Epidermal melanocyte (primary cell): ENCODE results near the gene MPC1.
"Not testable (repeated sequence)": the region's sequence is repeated elsewhere in the genome, so short reads cannot be mapped to it uniquely, and the experiment has no call there.

Experiments
- DNase-seq: peaks from one replicate; pipeline ENCODE4 v3.0.0; 2011; ENCODE audit warnings: low spot score; ENCODE audit not compliant: insufficient read length

MPC1 gene

GRCh38 chr6:166346965-166347364 is 35.8 kb downstream of the MPC1 start:
- no peak for DNase-seq

- DNase-seq = no peak
Observed at GRCh38 chr6:166346449-166346848, 36.3 kb downstream of the MPC1 start.

DNA sequence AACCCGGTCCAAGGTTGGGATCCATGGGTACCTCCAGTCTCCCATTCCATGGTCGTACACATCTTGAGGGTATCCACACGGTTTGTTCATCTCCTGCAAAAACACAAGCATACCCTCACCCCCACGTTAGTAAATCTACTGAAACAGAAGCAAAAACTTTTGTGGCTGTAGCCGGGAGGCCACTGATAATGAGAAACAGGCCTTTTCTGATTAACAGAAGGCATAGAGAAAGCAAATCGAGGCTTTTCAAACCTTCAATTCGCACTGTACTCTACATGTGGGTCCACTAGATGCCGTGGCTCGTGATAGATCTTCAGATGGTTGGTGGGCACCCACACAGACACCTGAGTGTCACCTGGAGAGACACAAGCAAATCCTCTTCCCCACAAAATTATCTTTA is 37.1 kb downstream of the MPC1 start:
- not testable (repeated sequence) for DNase-seq

- not testable (repeated sequence) for DNase-seq
Observed at GRCh38 chr6:166344921-166345320, 37.8 kb downstream of the MPC1 start.

DNA sequence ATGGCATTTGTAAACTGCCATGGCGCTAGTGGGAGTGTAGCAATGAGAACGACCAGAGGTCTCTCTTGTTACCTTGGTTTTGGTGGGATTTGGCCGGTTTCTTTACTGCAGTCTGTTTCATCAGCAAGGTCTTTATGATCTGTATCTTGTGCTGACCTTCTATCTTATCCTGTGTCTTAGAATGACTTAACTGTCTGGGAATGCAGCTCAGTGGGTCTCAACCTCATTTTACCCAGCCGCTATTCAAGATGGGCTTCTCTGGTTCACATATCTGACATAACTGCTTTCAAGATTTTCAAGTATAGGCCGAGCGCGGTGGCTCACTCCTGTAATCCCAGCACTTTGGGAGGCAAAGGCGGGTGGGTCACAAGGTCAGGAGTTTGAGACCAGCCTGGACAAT is 38.5 kb downstream of the MPC1 start:
- no peak for DNase-seq

DNA sequence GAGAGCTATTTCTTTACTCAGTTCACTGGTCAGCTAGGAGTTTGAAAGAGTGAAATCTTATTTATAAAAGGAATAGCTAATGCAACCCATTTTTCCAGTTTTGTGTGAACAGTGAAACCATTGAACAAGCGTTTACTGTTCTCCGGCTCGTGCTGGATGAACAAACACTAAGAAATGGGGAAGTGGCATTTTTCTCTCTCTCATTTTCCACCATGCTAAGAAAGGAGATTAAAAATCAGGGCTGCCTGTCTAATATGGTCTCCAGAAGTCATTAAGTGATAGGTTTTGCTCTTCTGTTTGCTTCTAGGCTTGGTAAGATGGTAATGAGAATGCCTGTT is 39.6 kb downstream of the MPC1 start:
- DNase-seq = no peak

GRCh38 chr6:166342349-166343149 is 40.2 kb downstream of the MPC1 start, which contains the start of gene SFT2D1:
TSS of gene SFT2D1 (minus strand) at chr6:166342545. CDS start at chr6:166342481, 64 bp downstream.
- peak; percentile 73 for DNase-seq

DNA sequence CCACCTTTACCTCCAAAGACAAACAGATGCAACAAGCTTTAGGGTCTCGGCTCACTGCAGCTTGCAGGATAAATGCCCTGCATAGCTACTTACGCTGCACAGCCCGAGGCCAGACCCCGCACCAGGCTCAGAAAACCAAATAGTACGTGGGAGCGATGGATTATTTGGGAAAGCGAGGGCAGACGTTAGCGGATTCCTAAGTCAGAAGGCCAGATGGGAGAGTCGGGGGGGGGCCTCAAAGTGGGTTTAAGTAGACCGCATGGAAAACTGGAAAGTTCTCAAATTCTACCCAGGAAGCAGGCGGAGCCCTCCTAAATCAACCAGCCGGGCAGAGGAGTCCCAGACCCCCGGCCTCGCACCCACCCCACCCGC is 40.8 kb downstream of the MPC1 start:
- DNase-seq = no peak

DNA sequence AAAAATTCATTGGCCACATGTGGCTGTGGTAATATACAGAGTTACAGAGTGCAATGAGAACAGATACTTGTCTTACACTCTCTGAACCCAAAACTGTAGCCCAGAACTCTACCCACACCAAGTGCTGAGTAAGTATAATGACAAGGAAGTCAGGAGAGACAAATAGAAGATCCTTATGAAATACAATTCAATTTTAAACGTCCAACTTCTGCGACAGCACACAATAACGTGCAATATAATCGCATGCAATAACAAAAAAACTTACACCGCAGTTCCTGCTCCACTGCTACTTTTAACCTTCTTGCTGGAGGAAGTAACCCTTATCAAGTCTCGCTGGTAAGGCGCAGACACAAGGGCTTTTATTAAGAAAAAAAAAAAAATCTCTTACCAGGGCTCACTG is 41.3 kb downstream of the MPC1 start:
- no peak for DNase-seq

- DNase-seq = no peak
Observed at GRCh38 chr6:166338854-166339253, 43.9 kb downstream of the MPC1 start.

GRCh38 chr6:166336847-166337246 is 45.9 kb downstream of the MPC1 start:
- no peak for DNase-seq

GRCh38 chr6:166335378-166336302 is 47.1 kb downstream of the MPC1 start:
- DNase-seq = no peak

- DNase-seq = no peak
Observed at GRCh38 chr6:166334878-166335277, 47.9 kb downstream of the MPC1 start.

DNA sequence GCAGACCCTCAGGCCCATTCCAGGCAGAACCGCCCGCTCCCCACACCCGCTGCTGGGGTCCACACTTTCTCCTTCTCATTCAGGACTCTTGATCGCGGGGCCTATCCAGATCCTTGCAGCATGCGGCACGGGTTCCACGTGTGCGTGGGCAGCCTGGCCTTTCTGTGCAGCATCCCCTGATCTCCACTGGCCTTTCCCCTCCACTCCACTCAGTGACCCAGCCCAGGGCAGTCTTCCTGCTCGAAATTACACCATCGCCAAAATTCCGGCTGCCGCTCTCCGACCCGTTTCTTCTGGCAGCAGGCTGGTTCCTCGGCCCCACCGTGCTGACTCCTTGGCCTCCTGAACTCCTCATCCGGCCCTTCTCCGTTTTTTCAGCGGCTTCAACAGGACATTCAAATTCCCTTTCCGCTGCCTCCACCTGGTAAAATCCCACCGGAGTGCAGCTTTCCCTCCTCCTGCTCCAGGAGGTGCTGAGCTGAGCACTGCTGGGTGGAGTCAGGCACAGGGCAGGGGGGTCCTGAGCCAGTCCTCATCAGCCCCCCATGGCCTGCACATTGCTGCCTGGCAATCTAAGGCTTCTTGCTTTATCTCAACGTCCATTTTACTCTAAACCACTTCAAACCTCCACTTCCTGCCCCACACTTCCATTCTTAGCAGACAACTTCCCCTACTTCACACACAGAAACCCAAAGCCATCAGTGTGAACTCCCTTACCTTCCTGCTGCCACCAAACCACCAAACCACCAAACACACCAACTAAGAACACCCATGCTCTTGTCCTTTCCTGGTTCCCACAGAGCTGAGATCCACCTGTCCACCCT is 49.4 kb downstream of the MPC1 start:
- DNase-seq = no peak

GRCh38 chr6:166331503-166332415 is 51.0 kb downstream of the MPC1 start:
- no peak for DNase-seq

- no peak for DNase-seq
Observed at GRCh38 chr6:166330612-166331011, 52.1 kb downstream of the MPC1 start.

DNA sequence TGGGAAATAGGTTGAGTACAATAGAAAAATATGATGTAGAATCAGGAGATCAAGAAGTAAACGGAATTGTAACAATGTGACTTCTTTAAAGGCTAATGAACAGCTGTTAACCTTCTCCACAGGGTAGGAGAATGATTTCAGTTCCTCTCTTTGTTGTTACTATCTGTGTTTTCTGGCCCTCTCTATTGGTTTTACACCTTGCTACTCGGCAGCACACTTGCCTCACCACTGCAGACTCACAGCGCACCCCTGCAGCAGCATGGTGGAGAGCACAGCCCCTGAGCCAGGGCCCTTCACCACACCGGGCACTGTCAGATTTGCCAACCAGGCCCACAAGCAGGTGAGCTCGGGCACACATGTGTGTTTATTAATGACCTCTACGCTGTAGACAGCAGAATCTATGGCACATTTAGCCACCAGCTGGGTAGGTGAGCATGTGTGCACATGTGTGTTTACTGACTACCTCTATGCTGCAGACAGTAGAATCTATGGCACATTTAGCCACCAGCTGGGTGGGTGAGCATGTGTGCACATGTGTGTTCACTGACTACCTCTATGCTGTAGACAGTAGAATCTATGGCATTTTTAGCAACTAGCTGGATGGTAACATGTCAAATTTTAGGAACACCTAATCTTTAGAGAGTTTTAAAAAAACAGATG is 57.2 kb downstream of the MPC1 start:
- DNase-seq = no peak

DNA sequence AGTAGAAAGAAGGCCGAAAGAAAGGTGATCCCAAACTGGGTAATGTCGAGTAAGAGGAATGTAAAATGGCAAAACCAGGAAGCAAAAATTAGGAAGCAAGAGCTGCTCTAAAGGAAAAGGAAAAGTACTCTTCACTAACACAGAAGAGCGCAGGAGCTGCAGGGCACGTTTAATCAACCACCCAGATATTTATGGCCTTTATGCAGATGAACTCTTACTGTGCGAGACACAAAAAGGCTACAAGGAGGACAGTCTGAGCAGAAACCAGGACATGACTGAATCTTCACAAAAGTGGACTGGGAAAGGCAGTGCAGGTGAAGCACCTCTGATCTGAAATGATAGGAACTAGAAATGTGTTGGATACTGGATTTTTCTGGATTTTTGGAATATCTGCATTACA is 59.3 kb downstream of the MPC1 start:
- no peak for DNase-seq

- no peak for DNase-seq
Observed at GRCh38 chr6:166318649-166319600, 63.8 kb downstream of the MPC1 start.
